ENCODE measurements around the gene PLA2G6.

- TF ChIP-seq CTCF (conservative IDR thresholded peaks at IDR 0.05; ENCODE audit: low read length) = no peak
- TF ChIP-seq EZH2phosphoT487 (IDR thresholded peaks at IDR 0.05; ENCODE audit: borderline replicate concordance, low read depth, low read length) = no peak
Observed at GRCh38 chr22:38213990-38214301, 32.3 kb upstream of the PLA2G6 start.

Data from OCI-LY7 (cell line).